Measurements from ENCODE around the gene METTL14.

The METTL14 gene

DNA sequence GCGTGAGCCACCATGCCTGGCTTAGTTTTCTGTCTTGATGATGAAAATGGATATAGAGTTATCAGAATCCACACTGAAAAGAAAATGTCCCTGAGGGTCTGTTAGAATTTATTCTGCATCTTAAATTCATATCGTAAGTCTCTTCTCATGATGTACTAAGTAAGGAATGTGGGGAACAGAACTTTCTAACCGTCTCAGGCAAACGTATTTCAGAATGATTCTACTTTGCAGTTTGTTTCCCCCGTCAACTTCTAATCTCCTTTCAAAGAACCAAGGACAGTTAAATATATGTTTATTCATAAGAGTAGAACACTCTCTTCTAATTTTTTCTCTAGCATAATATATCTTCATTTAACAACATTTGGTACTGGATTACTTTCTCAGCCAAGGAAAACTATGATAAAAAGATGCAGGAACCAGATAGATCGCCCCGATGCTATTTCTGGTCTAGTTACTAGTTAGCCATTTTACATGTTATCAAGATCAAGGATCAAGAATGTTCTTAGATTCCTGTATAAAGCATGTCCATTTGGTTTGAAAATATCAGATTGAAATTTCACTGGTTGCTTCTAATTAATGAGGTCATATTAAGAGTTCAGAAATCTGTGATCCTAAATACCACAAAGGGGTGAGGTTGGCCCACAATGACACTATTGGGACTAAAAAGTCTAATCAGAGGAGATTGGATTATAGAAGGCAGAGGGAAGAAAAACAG is 49.5 kb downstream of the METTL14 start:
- DNase-seq, result no peak

DNA sequence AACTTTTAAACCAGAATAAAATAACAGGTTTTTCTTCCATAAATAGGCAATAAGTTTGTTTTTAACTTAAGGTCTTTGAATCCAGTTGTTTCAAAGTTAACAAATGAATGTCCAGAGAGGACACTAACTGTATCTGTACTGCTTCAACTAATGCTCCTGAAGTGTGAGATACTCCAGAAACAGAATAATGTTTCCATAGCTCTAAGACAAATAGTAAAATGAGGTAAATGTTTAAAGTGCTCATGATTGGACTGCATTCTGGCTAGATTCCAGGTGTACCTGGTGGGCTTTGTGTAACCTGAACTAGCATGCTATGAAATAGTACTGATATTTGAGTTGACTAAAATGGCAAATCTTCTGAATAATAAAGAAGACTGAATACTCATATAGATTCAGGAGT is 51.7 kb downstream of the METTL14 start:
- no peak for DNase-seq

DNA sequence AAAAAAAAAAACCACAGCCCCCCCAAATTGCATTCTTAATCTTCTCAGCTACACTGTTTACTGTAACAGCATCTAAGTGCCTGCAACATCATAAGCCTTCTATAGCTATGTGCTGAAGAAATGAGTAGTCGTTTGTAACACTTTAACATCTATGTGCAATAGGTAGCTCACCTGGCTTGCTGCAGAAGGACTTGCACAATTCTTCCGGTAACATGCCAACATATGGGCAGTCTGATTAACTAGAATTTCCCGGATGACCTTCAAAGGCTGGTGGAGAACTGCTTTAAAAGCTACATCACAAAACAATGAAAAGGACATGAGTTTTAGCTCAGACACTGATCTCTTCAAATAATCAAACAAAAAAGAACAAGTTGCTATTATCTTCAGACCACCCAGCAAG is 52.9 kb downstream of the METTL14 start:
- no peak for DNase-seq

- DNase-seq, result no peak
These were observed 54.0 kb downstream of the METTL14 start for GRCh38 chr4:118739022-118739713.

DNA sequence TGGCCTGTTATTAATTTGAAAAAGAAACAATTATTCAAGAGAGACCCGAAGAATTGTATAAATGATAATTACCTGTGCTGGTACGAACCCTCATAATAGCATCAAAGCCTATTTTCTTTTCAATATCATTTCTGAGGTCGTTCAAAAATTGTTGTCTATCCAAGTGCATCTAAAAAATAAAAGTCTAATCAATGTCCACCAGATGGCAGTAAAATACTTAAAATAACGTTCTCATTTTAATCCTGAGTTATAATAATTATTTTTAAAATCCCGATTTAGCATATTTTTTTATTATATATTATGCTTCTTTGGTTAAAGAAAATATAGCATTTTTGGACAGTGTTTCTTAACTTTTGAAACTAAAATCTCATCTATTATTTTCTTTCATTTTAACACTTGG is 55.7 kb downstream of the METTL14 start:
- DNase-seq, result no peak

GRCh38 chr4:118741301-118741855 is 56.2 kb downstream of the METTL14 start:
- DNase-seq, result no peak

DNA sequence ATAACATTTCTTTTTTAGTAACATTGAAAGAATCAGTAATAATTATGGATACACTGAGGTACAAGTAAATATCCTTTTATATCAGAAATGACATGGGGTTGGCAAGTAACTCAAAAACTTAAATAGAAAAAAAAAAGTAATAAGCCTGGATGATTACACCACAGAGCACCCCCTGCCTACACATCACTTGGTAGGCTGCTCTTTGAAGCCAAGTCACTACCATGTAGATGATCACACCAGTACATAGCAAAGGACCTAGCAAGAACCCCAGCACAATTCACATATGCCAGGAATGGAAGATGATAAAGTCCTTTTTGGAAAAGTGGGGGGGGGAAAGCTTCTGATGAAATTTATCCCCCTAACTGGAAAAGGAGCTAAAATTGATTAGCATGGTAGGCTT is 56.9 kb downstream of the METTL14 start:
- DNase-seq, result no peak

DNA sequence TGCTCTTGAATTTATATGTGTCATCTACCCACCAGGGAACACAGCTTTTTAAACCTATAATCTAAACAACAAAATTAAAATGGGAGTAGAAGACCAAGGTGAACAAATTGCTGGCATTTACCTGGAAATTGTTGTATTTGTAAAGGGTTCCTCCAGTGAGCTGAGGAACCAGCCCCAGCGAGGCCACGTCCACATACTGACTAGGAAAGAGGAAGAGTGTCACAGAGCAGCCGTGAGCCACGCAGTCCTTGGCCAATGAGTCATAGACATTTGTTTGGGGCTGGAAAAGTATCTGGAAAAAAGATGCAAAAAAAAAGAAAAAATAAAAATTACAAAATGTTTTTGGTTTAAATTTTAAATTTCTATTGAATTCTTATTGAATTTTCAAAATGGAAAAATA is 58.7 kb downstream of the METTL14 start:
- DNase-seq, result no peak

DNA sequence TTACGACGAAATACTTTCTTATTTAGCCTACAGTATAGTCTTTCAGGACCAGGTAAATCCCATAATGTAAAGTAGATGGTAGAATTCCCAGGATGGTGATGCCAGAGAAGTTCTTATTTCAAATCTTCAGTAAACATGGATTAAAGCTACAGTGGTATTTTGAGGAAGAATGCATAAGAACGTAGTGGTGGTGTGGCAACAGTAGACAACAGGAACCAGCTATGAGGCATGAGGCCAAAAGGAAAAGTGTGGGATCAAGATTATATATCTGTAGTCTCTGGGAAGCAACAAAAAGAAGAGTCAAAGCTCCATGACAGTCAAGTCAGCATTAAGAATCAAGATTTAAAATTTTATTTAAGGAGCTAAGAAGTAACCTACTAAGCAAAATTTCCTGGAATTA is 60.2 kb downstream of the METTL14 start:
- DNase-seq, result no peak

GRCh38 chr4:118746251-118746919 is 61.2 kb downstream of the METTL14 start:
- DNase-seq, result no peak

DNA sequence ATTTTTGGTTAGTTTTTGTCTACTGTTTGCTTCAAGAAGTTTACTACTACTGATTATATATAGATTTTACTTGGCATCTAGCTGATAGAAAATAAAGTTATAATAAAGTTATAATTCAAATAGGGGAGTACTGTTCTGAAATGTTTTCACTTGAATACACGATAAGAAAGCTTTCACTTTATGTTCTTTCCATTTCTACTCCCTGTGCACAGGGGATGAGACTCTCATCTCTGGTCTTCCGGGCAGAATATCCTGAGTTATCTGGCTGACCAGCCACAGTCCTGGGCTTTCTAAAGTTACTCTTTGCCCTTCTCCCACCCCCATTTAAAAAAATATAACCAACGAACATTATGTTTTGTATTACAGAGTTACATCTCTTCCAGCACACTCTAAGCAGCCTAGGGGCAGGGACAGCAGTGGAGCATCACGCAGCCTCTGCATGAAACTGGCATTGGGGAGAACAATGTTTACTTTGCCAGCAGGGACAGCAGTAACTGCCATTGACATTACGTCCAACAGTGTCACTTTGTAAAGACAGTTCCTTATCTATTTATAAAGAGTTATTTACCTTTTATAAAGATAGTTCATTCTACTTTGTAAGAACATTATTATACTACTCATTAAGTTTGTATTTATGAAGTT is 64.3 kb downstream of the METTL14 start:
- no peak for DNase-seq

DNA sequence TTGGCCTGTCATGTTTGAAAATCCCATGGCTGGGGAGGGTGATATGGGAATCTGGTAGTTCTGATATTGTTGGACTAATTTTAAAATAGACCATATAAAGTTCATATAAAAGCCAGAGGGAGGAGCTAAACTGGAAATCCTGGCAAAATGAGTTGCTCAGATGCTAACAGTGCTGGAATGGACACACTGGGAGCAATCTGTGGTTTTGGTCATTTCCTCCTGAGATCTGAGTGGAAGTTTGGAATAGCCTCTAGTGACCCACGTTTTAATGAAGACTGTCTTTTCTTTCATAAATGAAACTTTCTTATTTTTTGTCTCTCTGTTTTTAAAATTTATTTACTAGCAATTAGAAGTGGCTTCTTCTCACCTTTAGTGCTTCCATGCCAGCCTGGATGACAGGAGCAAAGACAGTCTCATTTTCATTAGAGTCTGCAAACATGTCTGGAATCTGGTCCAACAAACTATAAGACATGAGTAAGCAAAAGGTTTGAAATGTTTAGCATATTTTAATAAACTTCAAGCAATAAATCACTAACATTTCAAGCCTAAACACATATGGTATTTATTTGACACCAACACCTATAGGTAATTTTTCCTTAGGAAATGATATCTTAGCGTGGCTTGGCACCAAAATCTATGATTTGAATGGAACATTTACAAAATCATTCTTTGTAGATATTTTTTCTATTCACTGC is 66.6 kb downstream of the METTL14 start:
- no peak for DNase-seq

DNA sequence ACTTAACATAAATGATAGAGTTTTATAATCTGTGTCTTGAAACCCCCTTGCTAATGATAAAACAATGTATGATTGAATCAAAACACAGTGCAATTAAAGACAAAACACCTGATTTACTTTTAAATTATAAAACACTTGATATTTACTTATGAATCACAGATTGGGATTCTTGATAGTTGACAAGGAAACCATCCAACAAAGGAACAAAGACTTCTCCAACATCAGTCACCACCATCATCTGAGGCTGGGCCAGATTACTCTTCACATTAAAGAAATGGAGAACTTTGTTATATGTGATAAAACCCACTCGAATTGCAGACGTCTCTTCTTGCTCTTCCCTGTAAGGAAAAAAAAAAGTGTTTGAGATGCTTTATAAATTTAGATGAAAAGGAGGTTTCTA is 67.4 kb downstream of the METTL14 start:
- DNase-seq, result no peak

DNA sequence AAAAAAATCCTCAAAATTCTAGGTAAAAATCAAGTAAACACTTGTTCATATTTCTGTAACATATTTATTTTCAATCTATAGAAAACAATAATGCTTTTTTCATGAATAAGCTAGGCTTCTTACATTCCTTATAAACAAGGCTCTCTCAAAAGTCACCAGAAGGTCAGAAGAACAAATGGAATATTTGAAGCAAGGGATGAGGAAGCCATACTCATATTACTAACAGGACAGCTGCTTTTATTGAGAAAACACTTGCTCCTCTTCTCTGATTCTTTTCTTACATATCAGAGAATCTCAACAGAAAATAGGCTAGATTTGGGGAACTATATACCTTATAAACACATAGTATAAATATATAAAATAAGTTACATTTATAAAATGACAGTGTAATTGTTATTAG is 67.9 kb downstream of the METTL14 start:
- no peak for DNase-seq

DNA sequence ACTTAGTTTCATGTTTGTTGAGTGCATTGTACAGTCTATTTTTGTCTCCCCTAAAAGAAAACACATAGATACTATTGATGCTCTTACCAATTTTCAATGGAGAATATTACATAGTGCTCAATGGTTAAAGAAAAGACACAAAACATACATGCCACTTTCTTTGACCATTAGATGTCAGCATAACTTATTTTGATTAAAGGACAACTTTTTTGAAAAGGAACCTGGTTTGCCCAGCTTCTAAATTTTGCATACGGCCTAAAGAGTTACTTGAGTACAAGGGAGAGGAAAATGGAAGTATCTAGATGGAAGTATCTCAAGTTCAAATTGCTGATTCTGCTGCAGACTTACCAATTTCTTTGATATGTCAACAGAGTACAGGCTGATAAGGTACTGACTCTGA is 68.5 kb downstream of the METTL14 start:
- no peak for DNase-seq

DNA sequence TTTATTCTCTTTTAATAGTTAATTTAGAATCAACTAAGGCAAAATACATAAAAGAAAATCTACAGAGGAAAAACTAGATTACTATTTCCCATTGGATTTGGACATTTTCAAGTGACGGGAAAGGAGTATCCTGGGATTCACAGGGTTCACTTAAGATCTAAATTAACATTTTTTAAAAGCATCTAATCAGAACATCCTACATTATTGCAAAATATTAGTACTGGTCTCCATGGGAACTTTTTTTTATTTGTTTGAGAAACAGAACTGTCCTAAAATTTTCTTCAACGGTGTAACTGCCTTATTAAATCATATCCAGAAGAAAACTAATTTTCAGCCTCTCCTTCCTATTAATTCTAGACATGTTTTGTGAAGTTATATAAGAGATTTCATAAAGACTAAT is 69.7 kb downstream of the METTL14 start:
- no peak for DNase-seq

DNA sequence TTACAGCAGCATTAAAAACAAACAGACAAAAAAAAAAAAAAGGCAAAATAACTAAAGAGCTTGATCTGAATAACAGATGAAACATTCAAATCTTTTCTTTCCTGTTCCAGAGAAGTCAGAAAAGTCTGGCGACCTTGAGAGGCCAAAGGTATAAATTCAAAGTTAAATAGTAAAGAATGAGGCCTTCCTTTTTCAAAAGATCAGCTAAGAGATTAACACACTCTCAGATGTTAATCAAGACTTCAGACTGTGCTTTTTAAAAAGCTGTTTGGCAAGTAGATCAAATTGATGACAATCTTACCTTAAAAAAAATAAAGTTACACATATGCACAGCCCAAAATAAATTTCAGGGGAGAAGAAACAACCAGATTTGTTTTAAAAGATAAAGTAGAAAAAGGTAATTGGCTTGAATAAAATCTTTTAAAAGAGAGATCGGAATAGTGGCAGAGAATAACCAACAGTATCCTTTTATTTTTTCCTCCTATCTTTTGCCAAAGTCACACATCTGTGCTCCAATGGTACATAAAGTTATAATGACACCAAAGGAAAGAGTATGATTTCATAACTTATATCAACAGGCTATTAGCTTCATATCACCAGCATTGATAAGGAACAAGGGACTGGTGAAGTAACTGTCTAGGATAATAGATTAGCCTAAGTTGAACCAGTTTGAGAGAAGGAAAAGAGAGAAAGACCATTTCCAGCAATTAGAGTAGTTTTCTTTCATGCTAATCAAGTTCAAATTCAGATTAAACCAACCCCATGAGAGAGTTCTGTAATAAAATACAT is 70.4 kb downstream of the METTL14 start:
- DNase-seq, result no peak

GRCh38 chr4:118756429-118756828 is 71.2 kb downstream of the METTL14 start:
- DNase-seq, result no peak

DNA sequence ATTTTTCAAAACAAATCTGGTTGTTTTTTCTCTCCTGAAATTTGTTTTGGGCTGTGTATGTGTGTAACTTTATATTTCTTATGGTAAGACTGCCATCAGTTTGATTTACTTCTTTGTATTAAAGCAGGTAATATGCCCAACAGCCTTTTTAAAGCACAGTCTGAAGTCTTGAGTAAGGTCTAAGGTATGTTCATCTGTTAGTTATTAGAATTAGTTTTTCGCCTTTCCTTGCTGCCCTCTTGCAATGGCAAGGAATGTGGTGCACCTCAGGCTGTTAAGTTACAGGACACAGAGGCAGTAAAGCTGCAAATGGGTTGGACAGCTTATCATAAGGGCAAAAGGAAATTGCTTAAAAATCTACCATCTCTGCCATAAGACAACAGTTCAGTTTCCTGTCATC is 71.8 kb downstream of the METTL14 start:
- no peak for DNase-seq

- no peak for DNase-seq
These were observed 72.6 kb downstream of the METTL14 start for GRCh38 chr4:118757761-118758251.

DNA sequence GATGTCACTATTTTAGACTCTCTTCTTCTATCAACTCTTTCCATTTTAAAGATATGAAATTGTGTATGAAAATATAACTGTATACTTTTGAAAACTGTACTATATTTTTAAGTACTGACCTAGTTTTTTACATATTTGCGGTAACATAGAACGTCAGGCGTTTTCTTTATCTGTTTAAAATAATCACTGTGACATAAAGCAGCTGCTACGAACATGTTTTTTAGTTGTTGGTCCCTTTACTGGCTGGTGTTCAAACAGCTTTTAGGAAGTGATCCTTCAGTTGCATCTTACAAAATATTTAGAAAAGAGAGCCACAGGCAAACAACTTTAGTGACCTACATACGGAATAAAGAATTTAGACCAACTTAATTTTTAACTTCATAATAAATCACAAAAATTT is 73.1 kb downstream of the METTL14 start:
- DNase-seq, result no peak

- DNase-seq, result no peak
These were observed 74.3 kb downstream of the METTL14 start for GRCh38 chr4:118759481-118759880.
